GM21360 (cell line): Measurements from ENCODE around the gene TTLL8.
"Not testable (repeated sequence)": the region's sequence is repeated elsewhere in the genome, so short reads cannot be mapped to it uniquely, and the experiment has no call there.

Experiments
- ATAC-seq: cut with Tn5 transposase; IDR thresholded peaks from one replicate; pipeline ENCODE4 v1.9.1; 2021; ENCODE audit warnings: mild to moderate bottlenecking, moderate library complexity; ENCODE audit not compliant: unreplicated experiment

TTLL8 gene

DNA sequence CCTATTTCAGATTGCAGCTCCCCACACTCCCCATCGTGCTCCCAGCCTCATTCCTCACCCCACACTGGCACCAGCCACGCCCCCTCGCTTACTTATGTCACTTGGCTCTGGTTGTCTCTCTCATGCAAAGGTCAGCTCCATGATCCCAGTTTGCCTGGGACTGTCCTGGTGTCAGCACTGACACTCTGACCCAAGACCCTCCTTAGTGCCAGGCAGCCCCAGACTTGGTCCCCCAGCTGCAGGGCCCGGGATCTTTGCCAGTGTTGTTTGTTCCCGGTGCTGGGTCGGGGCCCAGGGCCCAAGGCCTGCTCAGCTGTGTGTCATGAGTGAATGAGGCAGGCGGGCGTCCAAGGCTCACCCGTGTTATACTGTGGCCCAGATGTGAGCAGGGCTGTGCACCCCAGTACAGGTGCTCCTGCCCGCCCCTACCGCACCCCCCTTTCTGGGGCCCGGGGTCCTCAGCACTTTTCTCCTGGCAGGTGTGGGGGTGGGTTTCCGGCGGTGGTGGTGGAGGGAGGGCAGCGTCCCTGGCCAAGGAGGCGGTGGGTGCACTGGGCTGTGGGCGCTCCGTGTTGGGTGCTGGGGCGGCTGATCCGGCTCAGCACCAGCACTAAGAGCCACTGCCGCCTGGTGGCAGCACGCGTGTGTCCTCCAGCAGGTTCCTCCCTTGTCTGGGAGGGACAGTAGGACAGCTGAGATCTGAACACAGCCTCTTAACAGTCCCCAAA, 65.0 kb downstream of the TTLL8 start:
- no peak for ATAC-seq

DNA sequence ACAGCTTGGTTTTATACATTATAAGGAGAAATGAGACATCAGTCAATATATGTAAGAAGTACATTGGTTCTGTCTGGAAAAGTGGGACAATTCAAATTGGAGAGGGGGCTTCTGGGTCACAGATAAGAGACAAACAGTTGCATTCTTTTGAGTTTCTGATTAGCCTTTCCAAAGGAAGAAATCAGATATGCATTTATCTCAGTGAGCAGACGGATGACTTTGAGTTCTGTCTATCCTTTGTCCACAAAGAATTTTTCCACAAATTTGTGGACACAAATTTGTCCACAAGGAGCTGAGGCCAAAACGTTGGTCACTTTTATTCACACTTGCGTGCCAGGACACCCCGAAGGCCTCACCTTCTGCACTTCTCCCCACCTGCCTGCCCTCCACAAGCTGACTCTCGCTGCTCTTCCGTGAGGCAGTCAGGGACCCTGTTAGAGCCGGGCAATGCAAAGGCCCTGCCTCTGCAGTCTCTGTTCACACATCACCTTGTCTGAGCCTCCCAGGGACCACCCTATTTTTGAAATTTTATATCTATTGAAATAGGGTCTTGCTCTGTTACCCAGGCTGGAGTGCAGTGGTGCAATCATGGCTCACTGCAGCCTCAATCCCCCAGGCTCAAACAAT, 66.1 kb downstream of the TTLL8 start:
- no peak for ATAC-seq

DNA sequence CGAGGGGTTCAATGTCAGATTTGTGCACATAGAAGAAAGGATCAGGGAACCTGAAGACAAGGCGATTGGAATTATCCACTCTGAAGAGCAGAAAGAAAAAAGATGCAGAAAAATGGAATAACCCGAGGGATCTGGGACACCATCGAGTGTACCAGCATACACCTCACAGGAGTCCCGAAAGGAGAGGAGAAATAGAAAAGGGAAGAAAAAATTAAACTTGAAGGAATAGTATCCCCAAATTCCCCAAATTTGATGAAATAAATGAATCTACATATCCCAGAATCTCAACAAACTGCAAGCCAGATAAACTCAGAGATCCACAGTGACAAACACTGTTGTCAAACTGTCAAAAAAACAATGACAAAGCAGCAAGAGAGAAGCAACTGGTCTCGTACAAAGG, 66.9 kb downstream of the TTLL8 start:
- ATAC-seq, result no peak

DNA sequence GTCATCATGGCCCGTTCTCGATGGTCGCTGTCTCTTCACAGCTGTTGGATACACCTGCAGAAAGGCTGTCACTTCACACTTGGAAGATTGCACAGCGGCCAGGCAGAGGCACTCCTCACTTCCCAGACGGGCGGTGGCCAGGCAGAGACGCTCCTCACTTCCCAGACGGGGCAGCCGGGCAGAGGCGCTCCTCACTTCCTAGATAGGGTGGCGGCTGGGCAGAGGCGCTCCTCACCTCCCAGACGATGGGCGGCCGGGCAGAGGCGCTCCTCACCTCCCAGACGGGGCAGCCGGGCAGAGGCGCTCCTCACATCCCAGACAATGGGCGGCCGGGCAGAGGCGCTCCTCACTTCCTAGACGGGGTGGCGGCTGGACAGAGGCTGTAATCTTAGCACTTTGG, 68.3 kb downstream of the TTLL8 start:
- ATAC-seq, result not testable (repeated sequence)

DNA sequence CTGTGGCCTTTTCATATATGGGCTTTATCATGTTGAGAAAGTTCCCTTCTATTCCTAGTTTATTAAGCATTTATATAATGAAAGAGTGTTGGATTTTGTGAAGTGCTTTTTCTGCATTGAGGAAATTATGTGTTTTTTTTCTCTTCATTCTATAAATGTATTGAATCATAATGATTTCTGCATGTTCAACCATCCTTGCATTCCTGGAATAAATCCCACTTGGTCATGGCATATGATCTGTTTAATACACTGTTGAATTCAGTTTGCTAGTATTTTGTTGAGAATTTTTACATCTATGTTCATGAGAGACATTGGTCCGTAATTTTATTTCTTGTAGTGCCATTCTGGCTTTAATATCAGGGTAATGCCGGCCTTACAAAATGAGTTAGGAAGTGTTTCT, 71.8 kb downstream of the TTLL8 start:
- ATAC-seq, result no peak

DNA sequence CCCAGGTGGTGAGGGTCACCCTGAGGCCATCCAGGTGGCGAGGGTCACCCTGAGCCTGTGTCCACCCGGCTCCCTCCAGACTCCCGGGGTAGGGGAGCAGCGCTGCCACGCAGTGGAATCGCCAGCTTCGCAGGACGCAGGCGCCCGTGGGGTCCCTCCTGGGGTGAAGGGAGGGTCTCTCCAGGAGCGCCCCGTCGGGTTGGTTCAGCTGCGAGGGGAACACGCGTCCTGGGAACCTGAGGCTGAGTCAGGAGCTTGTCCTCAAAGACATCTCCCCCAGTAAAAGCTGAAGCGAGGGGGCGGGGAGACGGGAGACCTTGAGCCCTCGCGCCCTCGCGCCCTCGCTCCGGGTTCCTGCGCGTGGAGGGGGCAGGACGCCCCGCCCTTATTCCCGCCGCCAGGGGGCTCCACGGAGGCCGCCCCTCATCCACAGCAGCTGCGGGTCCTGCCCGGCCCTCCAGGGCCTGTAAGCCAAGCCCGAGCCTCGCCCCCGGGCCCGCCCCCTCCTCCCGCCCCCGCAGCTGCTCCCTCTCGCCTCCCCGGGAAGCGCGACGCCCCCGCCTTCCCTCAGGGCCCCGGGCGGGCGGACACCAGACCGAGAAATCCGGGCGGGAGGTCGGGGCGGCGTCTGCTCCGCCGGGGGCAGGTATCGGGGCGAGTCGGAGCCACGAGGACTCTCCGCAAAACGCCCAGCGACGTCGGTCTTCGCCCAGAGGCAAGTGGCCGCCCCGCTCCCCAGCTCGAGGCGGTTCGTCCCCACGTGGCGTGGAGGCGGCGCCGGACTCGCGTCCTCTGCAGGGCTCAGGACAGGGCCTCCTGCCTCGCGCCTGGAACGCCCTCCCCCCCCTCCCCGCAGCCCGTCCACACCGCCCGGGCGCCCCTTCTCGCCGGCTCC, 74.7 kb downstream of the TTLL8 start:
- ATAC-seq, result no peak

DNA sequence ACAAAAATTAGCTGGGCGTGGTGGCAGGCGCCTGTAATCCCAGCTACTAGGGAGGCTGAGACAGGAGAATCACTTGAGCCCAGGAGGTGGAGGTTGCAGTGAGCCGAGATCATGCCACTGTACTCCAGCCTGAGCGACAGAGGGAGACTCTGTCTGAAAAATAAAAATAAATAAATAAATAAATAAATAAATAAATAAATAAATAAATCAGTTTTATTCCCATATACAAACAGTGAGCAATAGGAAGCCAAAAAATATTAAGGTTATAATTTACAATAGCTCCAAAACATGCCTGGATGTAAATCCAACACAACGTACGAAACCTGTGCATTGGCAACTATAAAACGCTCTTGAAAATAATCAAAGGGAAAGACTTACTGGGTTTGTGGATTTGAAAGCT, 76.3 kb downstream of the TTLL8 start:
- ATAC-seq, result not testable (repeated sequence)

DNA sequence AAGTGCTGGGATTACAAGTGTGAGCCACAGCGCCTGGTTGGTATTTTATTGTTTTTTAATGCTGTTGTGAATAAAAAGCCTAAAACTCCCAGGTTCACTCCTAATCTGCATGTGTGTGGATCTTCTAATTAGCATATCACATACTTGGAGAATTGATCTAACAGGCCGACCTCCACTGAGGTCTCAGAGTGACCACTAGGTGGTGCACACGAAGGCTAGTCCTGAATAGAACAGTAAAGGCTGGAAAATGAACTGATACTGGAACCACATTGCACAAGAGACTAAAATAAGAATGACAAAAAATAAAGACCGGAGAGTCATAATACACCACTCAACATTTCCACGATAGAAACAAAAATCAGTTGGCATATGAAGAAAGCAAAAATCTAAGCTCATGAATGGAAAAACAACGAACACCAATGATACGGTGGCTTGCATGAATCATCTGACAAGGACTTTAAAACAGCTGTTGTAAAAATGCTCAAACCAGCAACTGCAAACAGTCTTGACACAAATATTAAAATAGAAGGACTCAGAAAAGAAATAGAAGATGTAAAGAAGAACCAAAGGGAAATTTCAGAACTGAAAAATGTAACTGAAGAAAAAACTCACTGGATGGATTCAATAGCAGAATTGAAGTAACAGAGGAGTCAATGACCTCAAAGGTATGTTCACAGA, 78.4 kb downstream of the TTLL8 start:
- ATAC-seq, result no peak

DNA sequence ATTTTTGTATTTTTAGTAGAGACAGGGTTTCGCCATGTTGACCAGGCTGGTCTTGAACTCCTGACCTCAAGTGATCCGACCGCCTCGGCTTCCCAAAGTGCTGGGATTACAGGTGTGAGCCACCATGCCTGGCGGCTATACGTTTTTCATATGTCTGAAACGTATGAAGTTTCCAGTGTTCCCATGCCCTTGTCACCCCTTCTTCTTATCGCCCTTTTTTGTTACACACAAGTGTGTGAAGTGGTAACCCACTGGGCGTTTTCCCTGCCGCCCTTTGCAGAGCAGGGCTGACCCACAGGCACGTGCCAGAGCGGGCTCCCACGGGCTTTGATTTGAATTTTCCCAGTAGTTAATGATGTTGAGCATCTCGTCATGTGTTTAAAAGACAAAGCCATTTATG, 80.5 kb downstream of the TTLL8 start:
- ATAC-seq, result no peak

DNA sequence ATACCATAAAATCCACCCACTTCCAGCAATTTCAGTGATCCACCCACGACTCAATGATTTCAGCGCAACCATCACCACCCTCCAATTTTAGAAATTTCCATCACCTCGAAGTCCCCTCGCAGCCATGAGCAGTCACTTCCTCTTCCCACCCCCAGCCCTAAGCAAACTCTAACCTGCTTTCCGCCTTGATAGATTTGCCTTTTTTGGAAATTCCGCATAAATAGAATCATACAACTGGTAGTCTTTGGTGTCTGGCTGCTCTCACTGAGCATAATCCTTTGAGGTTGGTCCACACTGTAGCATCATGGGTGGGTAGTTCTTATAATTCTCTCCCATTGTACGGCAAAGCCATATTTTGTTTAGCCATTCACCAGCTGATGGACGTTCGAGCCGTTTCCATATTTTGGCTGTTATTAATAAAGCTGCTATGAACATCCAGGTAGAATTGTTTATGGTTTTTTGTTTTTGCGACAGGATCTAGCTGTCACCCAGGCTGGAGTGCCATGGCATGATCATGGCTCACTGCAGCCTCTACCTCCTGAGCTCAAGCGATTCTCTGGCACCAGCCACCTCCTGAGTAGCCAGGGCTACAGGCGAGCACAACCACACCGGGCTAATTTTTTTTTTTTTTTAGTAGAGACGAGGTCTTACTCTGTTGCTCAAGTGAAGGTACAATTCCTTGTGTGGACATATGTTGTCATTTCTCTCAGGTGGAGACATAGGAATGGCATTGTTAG, 81.5 kb downstream of the TTLL8 start:
- peak; percentile 44 for ATAC-seq

DNA sequence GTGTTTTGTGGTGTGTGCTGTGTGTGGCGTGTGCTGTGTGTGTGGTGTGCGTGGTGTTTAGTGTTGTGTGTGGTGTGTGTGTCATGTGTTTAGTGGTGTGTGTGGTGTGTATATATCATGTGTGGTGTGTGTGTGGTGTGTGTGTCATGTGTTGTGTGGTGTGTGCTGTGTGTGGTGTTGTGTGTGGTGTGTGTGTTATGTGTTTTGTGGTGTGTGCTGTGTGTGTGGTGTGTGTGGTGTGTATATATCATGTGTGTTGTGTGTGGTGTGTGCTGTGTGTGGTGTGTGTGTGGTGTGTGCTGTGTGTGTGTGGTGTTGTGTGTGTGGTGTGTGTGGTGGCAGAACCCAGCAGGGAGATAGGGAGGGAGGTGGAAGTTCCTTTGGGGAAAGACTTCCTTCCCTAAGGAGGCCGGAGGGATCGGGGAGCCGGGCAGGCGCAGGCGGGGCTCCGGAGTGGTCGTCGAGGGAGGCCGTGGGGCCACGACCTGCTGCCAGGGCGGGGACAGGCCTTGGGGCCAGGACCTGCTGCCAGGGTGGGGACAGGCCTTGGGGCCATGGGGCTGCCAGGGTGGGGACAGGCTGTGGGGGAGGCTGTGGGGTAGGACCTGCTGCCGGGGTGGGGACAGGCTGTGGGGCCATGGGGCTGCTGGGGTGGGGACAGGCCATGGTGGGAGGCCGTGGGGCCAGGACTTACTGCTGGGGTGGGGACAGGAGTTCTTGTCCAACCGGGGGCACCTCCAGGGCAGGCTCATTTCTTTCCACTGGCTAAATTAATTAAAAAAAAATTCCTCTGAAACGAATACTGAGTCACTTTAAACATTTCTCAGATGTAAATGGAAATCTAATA, 82.3 kb downstream of the TTLL8 start:
- ATAC-seq, result peak; percentile 21

DNA sequence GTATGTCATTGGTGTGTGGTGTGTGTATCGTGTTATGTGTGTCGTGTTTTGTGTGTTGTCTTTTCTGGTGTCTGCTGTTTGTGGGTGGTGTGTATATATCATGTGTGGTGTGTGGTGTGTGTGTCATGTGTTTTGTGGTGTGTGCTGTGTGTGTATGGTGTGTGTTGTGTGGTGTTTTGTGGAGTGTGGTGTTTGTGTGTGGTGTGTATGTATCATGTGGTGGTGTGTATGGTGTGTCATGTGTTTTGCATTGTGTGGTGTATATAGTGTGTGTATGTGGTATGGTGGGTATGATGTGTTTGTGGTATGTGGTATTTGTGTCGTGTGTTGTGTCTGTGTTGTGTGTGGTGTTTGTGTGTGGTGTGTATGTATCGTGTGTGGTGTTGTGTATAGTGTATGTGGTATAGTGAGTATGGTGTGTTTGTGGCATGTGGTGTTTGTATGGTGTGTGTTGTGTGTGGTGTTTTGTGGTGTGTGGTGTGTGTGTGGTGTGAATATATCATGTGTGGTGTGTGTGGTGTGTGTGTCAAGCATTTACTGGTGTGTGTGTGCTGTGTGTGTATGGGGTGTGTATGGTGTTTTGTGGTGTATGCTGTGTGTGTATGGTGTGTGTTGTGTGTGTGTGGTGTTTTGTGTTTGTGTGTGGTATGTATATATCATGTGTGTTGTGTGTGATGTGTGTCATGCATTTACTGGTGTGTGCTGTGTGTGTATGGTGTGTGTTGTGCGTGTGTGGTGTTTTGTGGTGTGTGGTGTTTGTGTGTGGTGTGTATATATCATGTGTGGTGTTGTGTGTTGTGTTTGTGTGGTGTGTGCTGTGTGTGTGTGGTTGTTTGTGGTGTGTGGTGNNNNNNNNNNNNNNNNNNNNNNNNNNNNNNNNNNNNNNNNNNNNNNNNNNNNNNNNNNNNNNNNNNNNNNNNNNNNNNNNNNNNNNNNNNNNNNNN, 84.8 kb downstream of the TTLL8 start:
- no peak for ATAC-seq

DNA sequence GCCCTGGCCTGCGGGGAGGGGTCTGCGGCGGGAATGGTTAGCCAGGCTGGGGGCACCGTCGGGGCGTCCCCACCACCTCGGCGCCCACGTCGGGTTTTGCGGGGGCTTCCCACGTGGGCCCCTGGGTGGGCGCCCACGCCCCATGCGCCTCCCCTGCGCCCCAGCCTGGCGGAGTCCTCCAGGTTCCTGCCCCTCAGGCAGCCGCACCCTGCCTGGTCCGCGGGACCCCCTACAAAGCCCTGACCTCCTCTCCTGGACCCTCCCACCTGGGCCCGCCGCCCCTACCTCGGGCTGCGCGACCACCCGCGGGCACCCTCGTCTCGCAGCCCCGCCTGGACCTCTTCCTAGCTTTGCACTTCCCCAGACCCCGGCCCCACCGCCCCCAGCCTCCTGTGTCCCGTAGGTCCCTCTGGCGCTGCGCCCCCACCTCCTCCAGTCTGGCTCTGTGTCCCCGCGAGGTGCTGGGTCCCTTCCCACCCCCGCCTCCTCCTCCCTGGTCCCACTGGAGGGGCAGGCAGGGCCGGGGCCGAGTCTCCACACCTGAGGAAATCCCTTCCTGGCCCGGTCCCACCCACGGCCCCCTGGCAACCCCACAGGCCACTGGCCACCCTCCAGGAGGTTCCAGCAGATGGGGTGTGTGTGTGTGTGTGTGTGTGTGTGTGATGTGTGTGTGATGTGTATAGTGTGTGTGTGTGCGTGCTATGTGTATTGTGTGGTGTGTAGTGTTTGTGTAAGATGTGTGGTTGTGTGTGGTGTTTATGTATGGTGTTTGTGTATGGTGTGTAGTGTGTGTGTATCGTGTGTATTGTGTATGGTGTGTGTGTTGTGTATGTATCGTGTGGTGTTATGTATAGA, 85.7 kb downstream of the TTLL8 start:
- no peak for ATAC-seq

DNA sequence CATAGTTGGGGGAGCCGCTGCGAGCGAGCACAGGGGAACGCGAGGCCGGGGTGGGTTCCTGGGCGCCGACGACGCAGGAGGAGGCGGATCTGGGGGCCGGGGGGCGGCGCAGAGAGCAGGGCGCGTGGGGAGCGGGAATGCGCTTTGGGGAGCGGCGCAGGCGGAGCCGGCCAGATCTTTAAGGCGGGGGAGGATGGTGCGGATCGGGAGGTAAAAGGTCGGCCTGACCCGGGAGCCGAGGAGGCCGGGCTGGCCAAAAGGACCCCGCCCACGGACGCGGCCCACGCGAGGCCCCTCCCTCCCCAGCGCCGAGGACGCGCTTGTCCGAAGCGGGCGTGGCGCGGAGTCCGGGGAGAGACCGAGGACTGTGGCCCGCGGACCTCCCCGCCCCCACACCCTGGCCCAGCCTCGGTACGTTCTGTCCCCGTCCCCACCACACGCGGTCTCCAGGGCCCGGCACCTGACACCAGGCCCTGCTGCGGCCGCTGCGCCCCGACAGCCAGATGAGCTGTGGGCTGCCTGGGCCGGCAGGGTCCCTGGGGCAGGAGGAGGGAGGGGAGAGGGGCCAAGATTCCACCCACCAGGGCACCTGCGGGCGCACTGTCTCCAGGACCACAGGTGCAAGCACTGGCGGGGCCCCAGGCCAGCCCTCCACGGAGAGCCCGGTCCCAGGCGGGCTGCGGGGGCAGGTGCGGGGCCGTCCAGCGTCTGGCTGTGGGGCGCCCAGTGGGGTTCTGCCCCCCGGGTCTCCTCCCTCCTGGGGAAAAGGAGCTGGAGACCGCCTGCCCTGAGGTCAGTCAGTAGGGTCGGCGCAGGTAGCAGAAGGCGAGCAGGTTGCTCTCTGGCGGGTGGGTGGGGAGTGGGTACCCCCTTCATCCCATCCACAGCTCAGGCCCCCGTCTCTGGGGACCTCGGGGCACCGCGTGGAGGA, 86.6 kb downstream of the TTLL8 start:
- ATAC-seq, result peak; percentile 18

DNA sequence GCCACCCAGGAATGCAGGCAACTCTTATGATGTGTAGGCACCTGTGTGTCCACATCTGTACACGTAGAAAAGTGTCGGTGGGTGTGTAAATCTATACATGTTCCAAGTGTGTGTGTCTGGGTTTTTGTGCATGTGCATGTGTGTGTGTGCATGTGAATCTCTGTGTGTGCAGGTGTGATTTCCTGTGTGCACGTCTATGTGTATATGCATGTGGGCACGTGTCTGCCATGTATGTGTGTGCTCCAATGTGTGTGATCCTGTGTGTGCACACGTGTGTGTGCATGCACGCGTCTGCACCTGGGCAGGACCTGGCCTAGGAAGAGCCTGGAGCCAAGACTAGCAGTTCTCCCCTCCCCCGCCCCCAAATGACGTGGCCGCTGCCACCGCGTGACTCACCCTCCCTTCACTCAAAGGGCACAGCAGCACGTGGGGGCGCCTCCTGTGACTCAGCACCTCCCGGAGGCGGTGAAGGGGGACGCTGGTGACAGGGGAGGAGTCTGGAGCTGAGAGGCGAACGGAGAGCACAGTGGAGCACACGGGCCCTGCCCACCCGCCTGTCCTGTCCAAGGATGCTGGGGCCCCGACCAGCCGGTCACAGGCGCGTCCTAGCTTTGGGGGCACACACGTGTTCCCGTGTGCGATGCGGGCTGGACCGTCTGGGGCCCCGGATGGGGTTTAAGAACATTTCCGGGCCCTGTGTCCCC, 87.4 kb downstream of the TTLL8 start:
- ATAC-seq, result peak; percentile 60
